ENCODE measurements around the gene CTNNB1. TPM values are rescaled to one million over a fixed set of nuclear protein-coding genes. Genes with fewer than 3 reads are reported as not detected.

The CTNNB1 gene
- total and polyA plus RNA-seq, 9 donors = 169 to 495 (median 404) TPM

DNA sequence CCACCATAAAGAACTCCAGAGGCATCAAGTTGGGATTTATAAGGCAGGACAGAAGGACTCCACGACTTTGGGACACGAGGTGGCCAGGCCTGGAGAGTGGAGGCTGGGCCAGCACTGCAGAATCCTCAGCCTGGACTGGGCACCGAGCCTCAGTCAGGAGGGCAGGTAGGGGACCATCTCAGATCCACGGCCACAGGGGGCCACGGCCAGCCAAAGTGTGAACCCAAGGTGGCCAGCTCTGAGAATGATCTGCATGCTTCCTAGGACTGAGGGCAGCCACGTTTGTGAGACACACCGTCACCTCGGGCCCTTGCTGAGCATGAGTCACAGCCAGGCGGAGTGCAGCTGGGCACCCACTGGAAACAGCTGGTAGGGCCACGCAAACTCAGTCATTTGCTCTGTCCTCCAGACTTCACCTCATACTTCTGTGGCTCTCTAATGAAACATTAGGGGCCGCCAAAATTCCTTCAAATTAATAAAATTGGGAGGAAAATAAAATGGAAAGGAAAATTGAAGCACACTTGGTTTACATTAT is 65.8 kb downstream of the CTNNB1 start:
- no peaks in the 10 kb centered on the region for H3K27me3 ChIP-seq
- TF ChIP-seq POLR2A (IDR thresholded peaks at IDR 0.05) (no peak), EP300 (IDR thresholded peaks at IDR 0.05) (no peak)
- TF ChIP-seq, protein P1, sequence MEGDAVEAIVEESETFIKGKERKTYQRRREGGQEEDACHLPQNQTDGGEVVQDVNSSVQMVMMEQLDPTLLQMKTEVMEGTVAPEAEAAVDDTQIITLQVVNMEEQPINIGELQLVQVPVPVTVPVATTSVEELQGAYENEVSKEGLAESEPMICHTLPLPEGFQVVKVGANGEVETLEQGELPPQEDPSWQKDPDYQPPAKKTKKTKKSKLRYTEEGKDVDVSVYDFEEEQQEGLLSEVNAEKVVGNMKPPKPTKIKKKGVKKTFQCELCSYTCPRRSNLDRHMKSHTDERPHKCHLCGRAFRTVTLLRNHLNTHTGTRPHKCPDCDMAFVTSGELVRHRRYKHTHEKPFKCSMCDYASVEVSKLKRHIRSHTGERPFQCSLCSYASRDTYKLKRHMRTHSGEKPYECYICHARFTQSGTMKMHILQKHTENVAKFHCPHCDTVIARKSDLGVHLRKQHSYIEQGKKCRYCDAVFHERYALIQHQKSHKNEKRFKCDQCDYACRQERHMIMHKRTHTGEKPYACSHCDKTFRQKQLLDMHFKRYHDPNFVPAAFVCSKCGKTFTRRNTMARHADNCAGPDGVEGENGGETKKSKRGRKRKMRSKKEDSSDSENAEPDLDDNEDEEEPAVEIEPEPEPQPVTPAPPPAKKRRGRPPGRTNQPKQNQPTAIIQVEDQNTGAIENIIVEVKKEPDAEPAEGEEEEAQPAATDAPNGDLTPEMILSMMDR (IDR thresholded peaks at IDR 0.05) = no peak
- WGBS, 3 donors = 89 to 91% (median 90%) methylated on average over 11 of the region's 11 CpGs
- H3K4me3 ChIP-seq = no peak overlapping the region
- intact Hi-C loops (cut with DNase I) = no loop called here
- H3K4me1 ChIP-seq (ENCODE audit: insufficient read depth) = no peaks in the 10 kb centered on the region
- no peaks in the 10 kb centered on the region for H3K36me3 ChIP-seq
- no peak overlapping the region for H3K27ac ChIP-seq
- no peak for DNase-seq
- no peaks in the 10 kb centered on the region for H3K9me3 ChIP-seq

DNA sequence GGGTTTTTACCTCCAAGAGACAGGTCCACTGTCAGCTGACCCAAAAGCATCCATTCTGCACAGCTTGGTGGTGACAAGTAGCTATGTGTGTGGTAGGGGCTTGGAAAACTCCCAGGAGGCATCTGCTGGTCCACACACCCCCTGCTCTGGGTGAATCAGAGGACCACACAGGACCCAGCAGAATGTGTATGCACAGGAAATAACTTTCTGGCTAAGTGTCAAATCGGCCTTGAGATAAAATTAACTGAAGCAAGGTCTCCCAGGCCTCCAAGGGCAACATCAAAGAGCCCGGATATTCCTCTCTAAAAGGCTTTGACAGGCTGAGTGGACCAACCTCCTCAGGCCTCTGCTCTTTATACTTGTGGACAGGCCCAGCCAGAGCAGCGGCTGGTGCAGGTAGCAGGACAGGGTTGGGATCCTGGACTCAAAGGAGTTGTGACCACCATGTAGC is 66.5 kb downstream of the CTNNB1 start:
- H3K27me3 ChIP-seq = no peaks in the 10 kb centered on the region
- H3K27ac ChIP-seq = no peak overlapping the region
- DNase-seq = no peak
- intact Hi-C loops (cut with DNase I) = no loop called here
- H3K9me3 ChIP-seq = no peaks in the 10 kb centered on the region
- no peak for TF ChIP-seq POLR2A (IDR thresholded peaks at IDR 0.05)
- no peak for TF ChIP-seq EP300 (IDR thresholded peaks at IDR 0.05)
- TF ChIP-seq, protein P1 (IDR thresholded peaks at IDR 0.05) = no peak
- H3K36me3 ChIP-seq = no peaks in the 10 kb centered on the region
- H3K4me3 ChIP-seq = no peak overlapping the region
- 24 to 40% (median 28%) methylated on average over 3 of the region's 3 CpGs for WGBS, 3 donors
- no peaks in the 10 kb centered on the region for H3K4me1 ChIP-seq (ENCODE audit: insufficient read depth)

DNA sequence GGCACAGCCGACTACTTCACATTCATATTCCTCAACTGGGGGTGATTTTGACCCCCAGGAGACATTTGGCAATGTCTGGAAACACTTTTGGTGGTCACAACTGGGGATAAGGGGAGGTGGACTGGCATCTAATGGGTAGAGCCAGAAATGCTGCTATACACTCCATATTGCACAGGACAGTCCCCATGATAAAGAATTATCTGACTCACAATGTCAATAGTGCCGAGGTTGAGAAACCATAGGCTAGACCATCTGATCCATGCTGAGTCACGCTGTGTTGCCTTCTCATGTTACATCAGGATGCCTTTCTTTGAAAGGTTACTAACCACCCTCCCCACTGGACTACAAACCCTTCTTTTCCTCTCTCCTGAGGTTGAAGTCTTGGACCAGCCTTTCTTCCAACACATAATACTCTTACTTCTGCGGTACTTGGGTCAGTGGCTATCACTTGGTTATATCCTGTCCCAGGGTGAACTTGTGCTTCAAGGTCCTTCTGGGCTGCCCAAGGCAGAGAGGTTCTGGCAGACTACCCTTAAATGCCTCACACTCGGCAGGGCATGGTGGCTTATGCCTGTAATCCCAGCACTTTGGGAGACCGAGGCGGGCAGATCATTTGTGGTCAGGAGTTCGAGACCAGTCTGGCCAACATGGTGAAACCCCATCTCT is 68.8 kb downstream of the CTNNB1 start:
- Histone ChIP-seq H3K4me3 (no peak overlapping the region), H3K36me3 (no peaks in the 10 kb centered on the region), H3K4me1 (ENCODE audit: insufficient read depth) (no peaks in the 10 kb centered on the region), H3K9me3 (no peaks in the 10 kb centered on the region), H3K27ac (no peak overlapping the region), H3K27me3 (no peaks in the 10 kb centered on the region)
- TF ChIP-seq POLR2A (IDR thresholded peaks at IDR 0.05) (no peak), EP300 (IDR thresholded peaks at IDR 0.05) (no peak)
- TF ChIP-seq, protein P1 (IDR thresholded peaks at IDR 0.05) = no peak
- intact Hi-C loops (cut with DNase I) = no loop called here
- 94 to 97% (median 96%) methylated on average over 8 of the region's 8 CpGs for WGBS, 3 donors
- DNase-seq = no peak

DNA sequence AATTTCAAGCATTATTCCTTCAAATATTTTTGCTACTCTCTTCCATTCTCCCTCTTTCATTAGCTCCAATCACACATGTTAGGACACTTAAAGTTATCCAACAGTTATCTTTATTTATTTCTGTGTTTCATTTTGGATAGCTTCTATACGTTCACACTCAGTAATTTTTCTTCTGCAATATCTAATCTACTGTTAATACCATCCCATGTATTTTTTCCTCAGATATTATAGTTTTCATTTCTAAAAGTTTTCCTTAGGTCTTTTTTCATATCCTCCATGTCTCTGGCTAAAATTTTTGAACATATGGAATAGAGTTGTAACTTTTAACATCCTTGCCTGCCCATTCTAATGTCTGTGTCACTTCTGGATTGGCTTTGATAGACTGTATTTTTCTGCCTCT is 73.4 kb downstream of the CTNNB1 start:
- Histone ChIP-seq H3K36me3 (no peaks in the 10 kb centered on the region), H3K27ac (no peak overlapping the region), H3K9me3 (no peaks in the 10 kb centered on the region), H3K4me1 (ENCODE audit: insufficient read depth) (no peaks in the 10 kb centered on the region), H3K27me3 (no peaks in the 10 kb centered on the region), H3K4me3 (no peak overlapping the region)
- intact Hi-C loops (cut with DNase I) = no loop called here
- no peak for DNase-seq
- TF ChIP-seq EP300 (IDR thresholded peaks at IDR 0.05) (no peak), POLR2A (IDR thresholded peaks at IDR 0.05) (no peak)
- TF ChIP-seq, protein P1 (IDR thresholded peaks at IDR 0.05) = no peak
- 91% methylated on average over 1 of the region's 1 CpG for WGBS, 3 donors

Measured in ovary (tissue), 9 donors.